Suprapubic skin (tissue), 3 donors: ENCODE results near the gene COL28A1.

ENCODE experiments used
- CTCF ChIP-seq, 2 donors: fragments of 200-600 bp in 1 of 2; fragments of 450-650 bp in 1 of 2; sonication (generic) in 1 of 2; IDR thresholded peaks; one replicate each; pipeline ENCODE4 v1.5.1; 2016 to 2019; ENCODE audit warnings: antibody characterized with exemption in 2 of 2, mild to moderate bottlenecking in 1 of 2, moderate library complexity in 1 of 2
- POLR2A ChIP-seq, 2 donors: fragments of 450-650 bp; IDR thresholded peaks; one replicate each; pipeline ENCODE4 v1.6.1; 2017; ENCODE audit warnings: antibody characterized with exemption in 2 of 2, mild to moderate bottlenecking in 2 of 2, moderate library complexity in 2 of 2

GRCh38 chr7:7573701-7574100 lies 38.0 kb upstream of the COL28A1 start:
- TF ChIP-seq CTCF (IDR thresholded peaks at IDR 0.05): no peak
- no peak for TF ChIP-seq POLR2A (IDR thresholded peaks at IDR 0.05)
